LNCAP (cell line): ENCODE data around the gene ZNF860.

ENCODE experiments used
- TF ChIP-seq, protein P1 (sequence below): fragments of 450-650 bp; IDR thresholded peaks from 2 replicates; pipeline ENCODE4 v1.5.1; 2017; ENCODE audit warnings: mild to moderate bottlenecking

ZNF860 gene

DNA sequence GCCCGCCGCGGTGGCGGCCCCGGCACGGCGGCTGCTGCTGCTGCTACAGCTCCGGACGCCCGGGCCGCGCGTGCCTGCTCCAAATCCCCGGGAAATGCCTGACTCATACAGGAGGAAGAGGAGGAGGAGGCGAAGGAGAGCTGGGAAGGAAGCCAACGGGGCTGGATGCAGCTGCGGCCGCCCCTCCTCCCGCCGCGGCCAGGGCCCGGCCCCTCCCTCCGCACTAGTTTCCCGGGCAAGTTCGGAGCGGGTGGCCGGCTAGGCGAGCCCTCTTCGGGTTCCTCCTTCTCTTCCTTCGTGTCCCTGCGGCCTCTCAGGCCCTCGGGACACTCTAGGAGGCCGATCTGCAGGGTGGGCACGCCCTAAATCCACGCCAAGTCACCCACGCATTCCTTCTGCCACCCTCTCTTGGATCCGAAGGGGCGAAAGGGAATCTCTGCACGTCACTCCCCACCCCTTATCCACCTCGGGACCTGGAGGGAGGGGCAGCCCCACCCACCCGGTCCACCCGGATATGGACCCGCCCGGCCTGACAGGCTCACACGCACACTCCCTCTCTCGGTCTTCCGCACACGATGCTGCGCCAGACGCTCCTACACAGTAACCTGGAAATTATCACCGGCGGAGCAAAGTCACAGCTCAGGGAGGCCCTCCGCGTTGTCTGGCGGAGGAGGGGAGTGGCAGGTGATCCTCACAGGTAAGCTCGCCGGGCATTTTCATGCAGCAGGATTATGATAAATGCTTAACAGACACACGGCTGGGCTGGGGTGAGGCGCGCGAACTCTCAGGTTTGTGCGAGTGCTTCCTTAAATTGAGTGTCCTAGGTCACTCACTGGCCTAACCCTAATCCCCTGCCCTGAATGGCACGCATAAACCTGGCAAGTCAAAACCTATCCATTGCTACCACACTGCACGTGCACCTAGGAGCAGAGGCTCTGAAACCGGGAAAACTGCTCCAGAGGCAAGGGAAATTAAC, at the start of gene ZNF860, which contains the start of gene OSBPL10:
TSS of gene ZNF860 (plus strand) at position 545 of the 976 bp plus-strand sequence. CDS start 7,330 bp downstream, outside the sequence.
TSS of gene OSBPL10 (minus strand) at position 57 of the 976 bp plus-strand sequence. CDS start 83 bp downstream, outside the sequence.
- TF ChIP-seq, protein P1, sequence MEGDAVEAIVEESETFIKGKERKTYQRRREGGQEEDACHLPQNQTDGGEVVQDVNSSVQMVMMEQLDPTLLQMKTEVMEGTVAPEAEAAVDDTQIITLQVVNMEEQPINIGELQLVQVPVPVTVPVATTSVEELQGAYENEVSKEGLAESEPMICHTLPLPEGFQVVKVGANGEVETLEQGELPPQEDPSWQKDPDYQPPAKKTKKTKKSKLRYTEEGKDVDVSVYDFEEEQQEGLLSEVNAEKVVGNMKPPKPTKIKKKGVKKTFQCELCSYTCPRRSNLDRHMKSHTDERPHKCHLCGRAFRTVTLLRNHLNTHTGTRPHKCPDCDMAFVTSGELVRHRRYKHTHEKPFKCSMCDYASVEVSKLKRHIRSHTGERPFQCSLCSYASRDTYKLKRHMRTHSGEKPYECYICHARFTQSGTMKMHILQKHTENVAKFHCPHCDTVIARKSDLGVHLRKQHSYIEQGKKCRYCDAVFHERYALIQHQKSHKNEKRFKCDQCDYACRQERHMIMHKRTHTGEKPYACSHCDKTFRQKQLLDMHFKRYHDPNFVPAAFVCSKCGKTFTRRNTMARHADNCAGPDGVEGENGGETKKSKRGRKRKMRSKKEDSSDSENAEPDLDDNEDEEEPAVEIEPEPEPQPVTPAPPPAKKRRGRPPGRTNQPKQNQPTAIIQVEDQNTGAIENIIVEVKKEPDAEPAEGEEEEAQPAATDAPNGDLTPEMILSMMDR, result no peak

- TF ChIP-seq, protein P1, result no peak
Measured at GRCh38 chr3:31932990-31933389, 48.6 kb upstream of the ZNF860 start.

DNA sequence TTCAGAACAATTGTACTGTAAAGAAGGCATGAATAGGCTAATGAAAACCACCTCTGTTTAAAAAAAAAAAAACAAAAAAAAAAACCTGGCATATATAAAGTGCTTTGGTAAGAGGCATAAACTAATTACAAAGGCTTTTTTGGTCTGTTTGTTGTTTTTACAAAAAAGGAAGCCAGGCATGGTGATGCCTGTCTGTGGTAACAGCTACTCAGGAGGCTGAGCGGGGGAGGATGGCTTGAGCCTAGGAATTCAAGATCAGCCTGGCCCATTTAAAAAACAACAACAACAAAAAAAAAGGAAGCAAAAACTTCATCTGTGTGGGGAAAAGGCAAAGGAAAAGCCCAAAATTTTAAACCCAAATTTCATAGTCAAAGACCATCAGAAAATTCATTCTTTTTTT, 47.5 kb upstream of the ZNF860 start:
- TF ChIP-seq, protein P1, result no peak

GRCh38 chr3:31934866-31935265, 46.7 kb upstream of the ZNF860 start:
- TF ChIP-seq, protein P1, result no peak

DNA sequence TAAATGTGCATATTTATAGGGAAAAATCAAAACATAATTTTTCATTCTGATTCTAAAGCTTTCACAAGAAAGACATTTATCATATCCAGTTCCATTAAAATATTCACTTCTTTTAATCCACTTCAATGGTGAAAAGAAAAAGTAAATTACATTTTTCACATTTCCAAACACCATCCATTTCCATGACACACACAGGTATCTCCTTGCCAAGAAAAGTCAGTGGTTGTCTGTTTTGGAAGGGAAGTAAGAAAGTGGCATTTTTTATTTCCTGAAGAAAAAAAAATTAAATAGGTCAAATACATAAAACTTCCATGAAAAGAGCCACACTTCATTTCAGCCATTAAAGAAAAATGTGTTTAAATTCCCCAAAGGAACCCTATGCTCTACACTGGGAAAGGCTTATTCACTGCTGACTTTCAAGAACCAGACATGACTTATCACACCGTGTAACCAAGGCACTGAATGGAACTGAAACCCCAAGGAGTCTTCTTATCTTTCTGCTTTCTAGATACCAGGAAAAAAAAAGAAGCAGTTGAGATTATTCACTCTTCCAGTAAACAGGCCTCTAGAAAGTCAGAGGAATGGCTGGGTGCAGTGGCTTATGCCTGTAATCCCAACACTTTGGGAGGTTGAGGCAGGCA, 45.0 kb upstream of the ZNF860 start:
- TF ChIP-seq, protein P1, result no peak

- TF ChIP-seq, protein P1, result no peak
Measured at GRCh38 chr3:31937225-31937624, 44.3 kb upstream of the ZNF860 start.

DNA sequence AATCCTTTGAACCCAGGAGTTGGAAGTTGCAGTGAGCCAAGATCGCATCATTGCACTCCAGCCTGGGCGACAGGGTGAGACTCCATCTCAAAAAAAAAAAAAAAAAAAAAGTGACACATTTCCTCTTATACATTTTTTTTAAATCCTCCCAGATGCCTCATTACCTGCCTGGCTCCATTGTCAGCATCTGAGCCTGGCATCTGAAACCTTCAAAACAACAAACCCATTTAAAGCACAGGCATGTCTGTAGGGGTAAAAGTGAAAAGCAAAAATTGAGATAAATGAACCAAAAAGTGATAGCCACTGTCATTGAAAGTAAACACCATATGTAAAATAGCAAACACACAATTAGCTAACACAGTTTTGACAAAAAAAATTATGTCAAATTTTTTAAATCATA, 39.1 kb upstream of the ZNF860 start:
- TF ChIP-seq, protein P1, result no peak
